Heart left ventricle (tissue), 13 donors: Measurements from ENCODE around the gene CERT1.

Source experiments
- POLR2A ChIP-seq, 2 donors: fragments of 450-650 bp; IDR thresholded peaks; one replicate each; pipeline ENCODE4 v1.6.1; 2017; ENCODE audit warnings: antibody characterized with exemption in 2 of 2, mild to moderate bottlenecking in 2 of 2, moderate library complexity in 2 of 2
- TF ChIP-seq, protein P1 (sequence below), 12 donors: fragments of 200-600 bp; sonication (generic) in 4 of 12; IDR thresholded peaks; one replicate each; pipeline versions ENCODE4 v1.5.0 to v1.8.0; 2018 to 2022; ENCODE audit warnings: antibody characterized with exemption in 12 of 12, mild to moderate bottlenecking in 5 of 12
- donor health status: ischemic (EF 13 %, LVEDD 7.1; RV severe dilation, severe dysfunction).
- donor health status: DM: no; HTN: yes; CAD: no.
- donor health status: DM: no; HTN: no; CAD: no.
- donor health status: ischemic (EF 25% LVEDD 6.9; RV normal size, moderate dysfunction).
- donor health status: ischemic (EF 25% LVEDD 5.7; RV mildly dilated, moderate dysfunction).
- donor health status: ischemic (EF 35%, LVEDD 5.7; RV mildly dilated, moderate dysfunction).
- donor health status: nonischemic (EF 11% LVEDD 7.7; RV severe dilation, severe dysfunction).
- donor health status: DM: yes; HTN: yes; CAD: no.
- donor health status: PGD.
- donor health status: ischemic (EF 29% LVEDD 5.4; RV normal size, mild dysfunction).
- donor health status: nonischemic (EF 23%, LVEDD 6.1; RV moderate dilation, normal function).

DNA sequence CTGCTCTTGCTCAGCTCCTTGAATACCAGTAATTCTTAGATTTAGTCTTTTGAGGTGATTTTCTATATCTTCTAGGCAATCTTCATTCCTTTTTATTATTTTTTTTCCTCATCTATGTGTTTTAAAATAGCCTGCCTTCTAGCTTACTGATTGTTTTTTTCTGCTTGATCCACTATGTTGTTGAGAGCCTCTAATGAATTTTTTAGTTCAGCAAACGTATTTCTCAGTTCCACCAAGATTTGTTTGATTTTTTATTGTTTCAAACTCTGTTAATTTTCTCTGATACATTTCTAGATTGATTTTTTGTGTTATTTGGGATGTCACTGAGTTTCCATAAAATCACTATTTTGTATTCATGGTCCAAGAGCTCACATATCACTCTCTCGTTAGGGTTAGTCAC, 9.8 kb upstream of the CERT1 start:
- TF ChIP-seq, protein P1, sequence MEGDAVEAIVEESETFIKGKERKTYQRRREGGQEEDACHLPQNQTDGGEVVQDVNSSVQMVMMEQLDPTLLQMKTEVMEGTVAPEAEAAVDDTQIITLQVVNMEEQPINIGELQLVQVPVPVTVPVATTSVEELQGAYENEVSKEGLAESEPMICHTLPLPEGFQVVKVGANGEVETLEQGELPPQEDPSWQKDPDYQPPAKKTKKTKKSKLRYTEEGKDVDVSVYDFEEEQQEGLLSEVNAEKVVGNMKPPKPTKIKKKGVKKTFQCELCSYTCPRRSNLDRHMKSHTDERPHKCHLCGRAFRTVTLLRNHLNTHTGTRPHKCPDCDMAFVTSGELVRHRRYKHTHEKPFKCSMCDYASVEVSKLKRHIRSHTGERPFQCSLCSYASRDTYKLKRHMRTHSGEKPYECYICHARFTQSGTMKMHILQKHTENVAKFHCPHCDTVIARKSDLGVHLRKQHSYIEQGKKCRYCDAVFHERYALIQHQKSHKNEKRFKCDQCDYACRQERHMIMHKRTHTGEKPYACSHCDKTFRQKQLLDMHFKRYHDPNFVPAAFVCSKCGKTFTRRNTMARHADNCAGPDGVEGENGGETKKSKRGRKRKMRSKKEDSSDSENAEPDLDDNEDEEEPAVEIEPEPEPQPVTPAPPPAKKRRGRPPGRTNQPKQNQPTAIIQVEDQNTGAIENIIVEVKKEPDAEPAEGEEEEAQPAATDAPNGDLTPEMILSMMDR (IDR thresholded peaks at IDR 0.05): no peak
- TF ChIP-seq POLR2A (IDR thresholded peaks at IDR 0.05): no peak
